Spleen (tissue), 7 donors: ENCODE data around the gene FTSJ1.

Experiments
- CTCF ChIP-seq, 11 experiments: fragments of 200-600 bp in 7 of 11; fragments of 450-650 bp in 4 of 11; sonication (generic) in 4 of 11; IDR thresholded peaks in 8 of 11; conservative IDR thresholded peaks in 3 of 11; 1 replicate in 7 of 11; 2 replicates in 4 of 11; pipeline versions ENCODE4 v1.4.0 to v1.8.0; 2016 to 2021; ENCODE audit warnings: antibody characterized with exemption in 11 of 11, inconsistent platforms in 4 of 11, mild to moderate bottlenecking in 1 of 11
- POLR2A ChIP-seq, 3 donors: fragments of 450-650 bp; IDR thresholded peaks; one replicate each; pipeline ENCODE4 v1.5.1; 2017; ENCODE audit warnings: antibody characterized with exemption in 3 of 3, mild to moderate bottlenecking in 1 of 3
- donor health status: DM: no; HTN: no; CAD: no; lungs with moderate emphysema.
- donor health status: DM: no; HTN: no; CAD: no.
- donor health status: DM: no; HTN: no; CAD: no.

GRCh38 chrX:48491809-48492208 lies 15.8 kb downstream of the FTSJ1 start:
- TF ChIP-seq CTCF (IDR thresholded peaks at IDR 0.05 in 8 of 11, conservative IDR thresholded peaks at IDR 0.05 in 3 of 11) (no peak), POLR2A (IDR thresholded peaks at IDR 0.05) (no peak)
